ENCODE data around the gene MAFG.

DNA sequence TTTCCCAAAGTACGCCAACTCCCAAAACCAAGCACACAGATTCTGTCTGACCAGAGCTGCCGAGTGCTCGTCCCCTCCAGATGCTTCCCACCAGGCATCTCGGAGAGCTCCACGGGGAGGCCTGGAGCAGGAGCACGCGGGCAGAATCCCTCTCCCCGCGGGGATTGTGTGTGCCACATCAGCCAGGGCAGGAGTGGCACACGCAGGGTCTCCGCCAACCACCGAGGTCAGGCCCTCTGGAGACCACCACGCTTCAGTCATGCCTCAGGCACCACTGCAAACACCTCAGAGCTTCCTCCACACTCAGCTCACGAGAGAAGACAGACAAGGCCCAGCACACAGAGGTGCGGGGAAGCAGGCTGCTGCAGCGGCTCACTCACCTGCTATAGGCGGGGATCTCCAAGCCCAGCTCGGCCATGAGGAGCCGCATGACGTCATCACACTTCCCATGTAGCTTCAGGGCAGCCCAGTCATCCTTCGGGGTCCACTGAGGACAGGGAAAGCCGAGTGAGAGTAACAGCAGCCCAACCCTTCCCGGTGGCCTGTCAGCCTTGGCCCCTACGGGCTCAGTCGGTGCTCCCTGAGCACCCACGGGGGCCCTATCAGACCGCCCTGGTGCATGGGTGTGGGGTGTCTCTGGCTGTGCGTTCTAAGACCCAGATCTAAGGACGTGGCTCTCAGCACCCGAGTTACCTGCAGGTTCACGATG, 14.0 kb downstream of the MAFG start:
- TF ChIP-seq, protein P1, sequence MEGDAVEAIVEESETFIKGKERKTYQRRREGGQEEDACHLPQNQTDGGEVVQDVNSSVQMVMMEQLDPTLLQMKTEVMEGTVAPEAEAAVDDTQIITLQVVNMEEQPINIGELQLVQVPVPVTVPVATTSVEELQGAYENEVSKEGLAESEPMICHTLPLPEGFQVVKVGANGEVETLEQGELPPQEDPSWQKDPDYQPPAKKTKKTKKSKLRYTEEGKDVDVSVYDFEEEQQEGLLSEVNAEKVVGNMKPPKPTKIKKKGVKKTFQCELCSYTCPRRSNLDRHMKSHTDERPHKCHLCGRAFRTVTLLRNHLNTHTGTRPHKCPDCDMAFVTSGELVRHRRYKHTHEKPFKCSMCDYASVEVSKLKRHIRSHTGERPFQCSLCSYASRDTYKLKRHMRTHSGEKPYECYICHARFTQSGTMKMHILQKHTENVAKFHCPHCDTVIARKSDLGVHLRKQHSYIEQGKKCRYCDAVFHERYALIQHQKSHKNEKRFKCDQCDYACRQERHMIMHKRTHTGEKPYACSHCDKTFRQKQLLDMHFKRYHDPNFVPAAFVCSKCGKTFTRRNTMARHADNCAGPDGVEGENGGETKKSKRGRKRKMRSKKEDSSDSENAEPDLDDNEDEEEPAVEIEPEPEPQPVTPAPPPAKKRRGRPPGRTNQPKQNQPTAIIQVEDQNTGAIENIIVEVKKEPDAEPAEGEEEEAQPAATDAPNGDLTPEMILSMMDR (IDR thresholded peaks at IDR 0.05) = no peak
- no peak for TF ChIP-seq EZH2 (IDR thresholded peaks at IDR 0.05)
- no peak for TF ChIP-seq EZH2phosphoT487 (IDR thresholded peaks at IDR 0.05)
